Thymus (tissue), 11 donors: ENCODE results near the gene KRT5. TPM values are rescaled to one million over a fixed set of nuclear protein-coding genes. Genes with fewer than 3 reads are reported as not detected.

ENCODE experiments used
- DNase-seq, 9 donors: peaks; one replicate each; pipeline ENCODE4 v3.0.0-alpha.2; 2013; ENCODE audit warnings: low spot score in 9 of 9, low read depth in 6 of 9, missing footprints in 1 of 9
- H3K27ac ChIP-seq, 2 donors: one replicate each; pipeline ENCODE4 v1.5.1; 2013; ENCODE audit warnings: control low read depth in 1 of 2, low read depth in 1 of 2, low read length in 1 of 2, mild to moderate bottlenecking in 1 of 2, moderate library complexity in 1 of 2
- H3K27me3 ChIP-seq, 2 donors: one replicate each; pipeline ENCODE4 v1.5.1; 2013; ENCODE audit warnings: low read length in 1 of 2; ENCODE audit not compliant: control insufficient read depth in 2 of 2, insufficient read depth in 1 of 2
- H3K36me3 ChIP-seq, 2 donors: one replicate each; pipeline ENCODE4 v1.5.1; 2013; ENCODE audit warnings: low read length in 1 of 2, mild to moderate bottlenecking in 1 of 2, moderate library complexity in 1 of 2; ENCODE audit not compliant: control insufficient read depth in 2 of 2, insufficient read depth in 2 of 2
- H3K4me1 ChIP-seq, 2 donors: one replicate each; pipeline ENCODE4 v1.5.1; 2013; ENCODE audit warnings: low read length in 2 of 2; ENCODE audit not compliant: control insufficient read depth in 2 of 2, insufficient read depth in 2 of 2
- H3K4me3 ChIP-seq, 2 donors: one replicate each; pipeline ENCODE4 v1.5.1; 2013; ENCODE audit warnings: low read length in 2 of 2, control low read depth in 1 of 2, mild to moderate bottlenecking in 1 of 2
- H3K9me3 ChIP-seq, 2 donors: one replicate each; pipeline ENCODE4 v1.5.1; 2013; ENCODE audit warnings: low read length in 1 of 2, mild to moderate bottlenecking in 1 of 2; ENCODE audit not compliant: control insufficient read depth in 2 of 2, insufficient read depth in 1 of 2
- WGBS: extraction: QIAGEN DNeasy Blood & Tissue Kit; methylation state at CpG from one replicate; pipeline ENCODE4 v1.1.7; 2013; 5-methylcytosine and 5-hydroxymethylcytosine counted together
- polyA plus RNA-seq: library from polyadenylated mRNA; stranded (reverse); fragments of 200-250 nt; gene quantifications from one replicate; pipeline ENCODE4 v1.2.3, GENCODE V29; 2013
- total RNA-seq: library from RNA; stranded (reverse); fragments of 120-200 nt; gene quantifications from one replicate; pipeline ENCODE4 v1.2.4, GENCODE V29; 2013
- donor health status: healthy.

Gene KRT5
- total and polyA plus RNA-seq, 2 donors = 326 to 1,023 TPM

- 67% methylated on average over 2 of the region's 2 CpGs for whole genome bisulfite sequencing
- no peaks in the 10 kb centered on the region for H3K4me1 ChIP-seq
- H3K9me3 ChIP-seq = peaks cover 0 to 1% of the 10 kb centered on the region in 2 donors
- H3K27ac ChIP-seq = no peak overlapping the region
- H3K27me3 ChIP-seq = peaks cover 0 to 4% of the 10 kb centered on the region in 2 donors
- DNase-seq = no peak
- H3K4me3 ChIP-seq = no peak overlapping the region
- no peaks in the 10 kb centered on the region for H3K36me3 ChIP-seq
Observed at GRCh38 chr12:52557476-52557875, 37.3 kb upstream of the KRT5 start.

- no peaks in the 10 kb centered on the region for H3K36me3 ChIP-seq
- H3K27ac ChIP-seq = no peak overlapping the region
- H3K9me3 ChIP-seq = peaks cover 0 to 1% of the 10 kb centered on the region in 2 donors
- H3K4me3 ChIP-seq = no peak overlapping the region
- peaks cover 0 to 4% of the 10 kb centered on the region in 2 donors for H3K27me3 ChIP-seq
- no peak for DNase-seq
- no peaks in the 10 kb centered on the region for H3K4me1 ChIP-seq
- 86% methylated on average over 6 of the region's 6 CpGs for WGBS
Observed at GRCh38 chr12:52555577-52555976, 35.4 kb upstream of the KRT5 start.

GRCh38 chr12:52552681-52553195, 32.5 kb upstream of the KRT5 start, which contains the start of gene KRT71:
TSS of gene KRT71 (minus strand) at chr12:52553145. CDS start at chr12:52553077, 68 bp downstream.
- Histone ChIP-seq H3K9me3 (peaks cover 0 to 1% of the 10 kb centered on the region in 2 donors), H3K27ac (no peak within 1 kb of the TSS), H3K4me1 (no peaks in the 10 kb centered on the region), H3K27me3 (peaks cover 0 to 3% of the 10 kb centered on the region in 2 donors), H3K4me3 (no peak within 1 kb of the TSS), H3K36me3 (no peaks in the 10 kb centered on the region)
- WGBS = 86% methylated on average over 14 of the region's 14 CpGs
- DNase-seq = no peak

- H3K4me3 ChIP-seq = no peak overlapping the region
- no peaks in the 10 kb centered on the region for H3K4me1 ChIP-seq
- no peak overlapping the region for H3K27ac ChIP-seq
- peaks cover 0 to 1% of the 10 kb centered on the region in 2 donors for H3K9me3 ChIP-seq
- H3K36me3 ChIP-seq = no peaks in the 10 kb centered on the region
- 86% methylated on average over 5 of the region's 5 CpGs for WGBS
- DNase-seq = no peak
- peaks cover 0 to 2% of the 10 kb centered on the region in 2 donors for H3K27me3 ChIP-seq
Observed at GRCh38 chr12:52552055-52552454, 31.9 kb upstream of the KRT5 start.

DNA sequence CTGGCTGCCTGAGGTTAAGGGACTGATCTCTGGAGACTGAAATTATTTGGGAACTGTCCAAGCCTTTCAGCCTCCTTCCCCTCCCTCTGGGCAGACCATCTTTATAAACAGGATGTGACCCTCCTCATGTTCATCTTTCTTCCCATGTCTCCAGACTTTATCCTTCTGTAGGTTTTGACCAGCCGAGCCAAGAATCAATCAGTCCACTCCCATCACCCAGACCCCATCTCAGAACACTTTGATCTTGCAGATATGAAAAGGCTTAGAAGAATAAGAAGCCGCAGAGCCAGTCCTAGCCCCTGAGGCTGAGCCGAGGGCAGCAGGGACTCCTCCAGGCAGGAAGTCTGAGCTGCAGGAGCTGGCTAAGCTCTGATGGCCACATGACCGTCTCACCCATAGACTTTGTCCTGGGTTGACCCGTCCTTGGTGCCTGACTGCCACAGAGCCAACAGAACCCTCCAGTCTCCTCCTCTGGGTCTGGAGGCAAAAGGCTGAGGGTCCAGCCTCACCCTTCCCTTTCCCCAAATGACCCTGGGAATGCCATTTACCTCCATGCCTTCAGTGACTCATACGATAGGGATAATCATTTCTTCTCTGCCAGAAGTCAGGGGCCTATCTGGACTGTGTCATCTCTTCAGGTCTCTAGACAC, 31.1 kb upstream of the KRT5 start:
- Histone ChIP-seq H3K9me3 (peaks cover 0 to 1% of the 10 kb centered on the region in 2 donors), H3K4me1 (no peaks in the 10 kb centered on the region), H3K27me3 (peaks cover 0 to 2% of the 10 kb centered on the region in 2 donors), H3K27ac (no peak overlapping the region), H3K36me3 (no peaks in the 10 kb centered on the region), H3K4me3 (no peak overlapping the region)
- DNase-seq = no peak
- WGBS = 78% methylated on average over 6 of the region's 6 CpGs

GRCh38 chr12:52546126-52546525, 25.9 kb upstream of the KRT5 start:
- no peak for DNase-seq
- H3K4me3 ChIP-seq = no peak overlapping the region
- H3K9me3 ChIP-seq = no peaks in the 10 kb centered on the region
- H3K27ac ChIP-seq = no peak overlapping the region
- H3K36me3 ChIP-seq = no peaks in the 10 kb centered on the region
- H3K4me1 ChIP-seq = peaks cover 0 to 3% of the 10 kb centered on the region in 2 donors
- peaks cover 0 to 2% of the 10 kb centered on the region in 2 donors for H3K27me3 ChIP-seq
- 94% methylated on average over 15 of the region's 15 CpGs for WGBS

DNA sequence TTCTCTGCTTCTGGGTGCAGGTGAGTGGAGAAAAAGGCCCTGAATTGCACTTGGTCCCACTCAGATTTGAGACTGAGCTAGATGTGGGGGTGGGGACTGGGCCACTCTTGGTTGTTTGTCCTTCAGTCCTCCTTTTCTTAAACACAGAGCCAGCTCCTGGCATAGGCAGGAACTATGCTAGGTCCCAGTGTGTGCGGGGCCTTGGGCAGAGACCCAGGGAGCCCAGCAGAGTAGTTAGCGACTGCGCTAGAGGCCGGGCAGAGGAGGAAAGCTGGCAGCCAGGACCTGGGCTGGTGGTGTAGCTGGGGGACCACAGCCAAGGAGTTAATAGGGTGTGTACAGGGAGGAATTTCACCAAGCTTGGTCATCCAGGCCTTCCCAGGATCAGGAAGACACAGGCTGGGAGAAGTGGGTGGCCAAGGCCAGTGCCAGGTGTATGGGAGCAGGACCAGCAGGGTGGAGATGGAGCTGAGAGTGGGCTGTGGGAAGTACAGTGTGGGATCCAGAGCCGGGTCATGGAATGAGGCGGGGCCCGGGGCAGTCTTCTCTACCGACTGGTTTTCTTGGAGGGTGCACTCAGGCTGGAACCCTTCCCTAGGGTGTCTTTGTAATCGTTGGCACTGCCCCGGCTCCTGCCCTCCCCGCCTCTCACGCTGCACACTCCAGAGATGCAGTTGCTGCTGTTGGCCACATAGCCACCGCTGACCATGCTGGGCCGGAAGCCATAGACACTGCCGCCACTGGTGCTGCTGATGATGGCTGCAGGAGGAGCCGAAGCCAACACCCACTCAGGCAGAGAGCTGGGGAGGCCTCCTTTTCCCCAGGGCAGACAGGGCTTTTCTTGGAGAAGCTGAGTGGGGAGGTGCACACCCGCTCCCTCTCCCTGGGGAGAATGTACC, 24.0 kb upstream of the KRT5 start:
- Histone ChIP-seq H3K4me3 (no peak overlapping the region), H3K36me3 (no peaks in the 10 kb centered on the region), H3K9me3 (no peaks in the 10 kb centered on the region), H3K27me3 (peaks cover 0 to 2% of the 10 kb centered on the region in 2 donors), H3K27ac (no peak overlapping the region), H3K4me1 (peaks cover 0 to 3% of the 10 kb centered on the region in 2 donors)
- DNase-seq = no peak
- WGBS = 89% methylated on average over 17 of the region's 17 CpGs

GRCh38 chr12:52542785-52543318, 22.7 kb upstream of the KRT5 start:
- 80% methylated on average over 7 of the region's 7 CpGs for WGBS
- H3K9me3 ChIP-seq = no peaks in the 10 kb centered on the region
- H3K4me1 ChIP-seq = peaks cover 0 to 3% of the 10 kb centered on the region in 2 donors
- no peak for DNase-seq
- H3K27ac ChIP-seq = no peak overlapping the region
- peaks cover 0 to 2% of the 10 kb centered on the region in 2 donors for H3K27me3 ChIP-seq
- no peaks in the 10 kb centered on the region for H3K36me3 ChIP-seq
- no peak overlapping the region for H3K4me3 ChIP-seq

- Histone ChIP-seq H3K27me3 (peaks cover 0 to 2% of the 10 kb centered on the region in 2 donors), H3K36me3 (no peaks in the 10 kb centered on the region), H3K27ac (no peak overlapping the region), H3K9me3 (no peaks in the 10 kb centered on the region), H3K4me3 (no peak overlapping the region), H3K4me1 (peaks cover 0 to 3% of the 10 kb centered on the region in 2 donors)
- no peak for DNase-seq
Observed at GRCh38 chr12:52542157-52542556, 22.0 kb upstream of the KRT5 start.
